IMR-90 (cell line): ENCODE data around the gene ITSN1. TPM values are rescaled to one million over a fixed set of nuclear protein-coding genes. Genes with fewer than 3 reads are reported as not detected.

Experiments
- ATAC-seq: fragments of 200-7000 bp; cut with Tn5 transposase; 2 replicates; pipeline ENCODE4 v1.9.1; 2020; ENCODE audit warnings: low read depth, mild to moderate bottlenecking, moderate library complexity
- BruUV-seq: library from RNA; stranded (reverse); fragments of 400-500 nt; replicated peaks from 2 replicates; lab custom pipeline; 2021; lab: Mats Ljungman, UMichigan
- CTCF ChIA-PET: fragments of 300-600 bp; formaldehyde crosslinking; extraction: SDS; loops from one replicate; lab custom pipeline; 2021; ENCODE audit warnings: antibody characterized with exemption; lab: Yijun Ruan, JAX
- POLR2A ChIA-PET: fragments of 300-600 bp; sonication (Branson Sonifier 250); formaldehyde crosslinking; loops from one replicate; lab custom pipeline; 2022; ENCODE audit warnings: antibody characterized with exemption; ENCODE audit not compliant: unreplicated experiment; lab: Charles Lee
- DNase-seq: peaks from one replicate; pipeline ENCODE4 v3.0.0; 2013
- H2AFZ ChIP-seq: replicated peaks from 2 replicates; pipeline ENCODE3; 2013; ENCODE audit warnings: low read length, mild to moderate bottlenecking; ENCODE audit not compliant: poor library complexity
- H2AK5ac ChIP-seq: 2 replicates; pipeline ENCODE4 v1.6.1; 2013; ENCODE audit warnings: low read depth, low read length, inconsistent platforms
- H2AK9ac ChIP-seq: replicated peaks from 2 replicates; pipeline ENCODE3; 2013; ENCODE audit warnings: mild to moderate bottlenecking, low read depth, low read length, moderate library complexity; ENCODE audit not compliant: poor library complexity
- H2BK120ac ChIP-seq: 2 replicates; pipeline ENCODE4 v1.6.1; 2013; ENCODE audit warnings: low read depth, low read length, inconsistent platforms
- H2BK15ac ChIP-seq: 3 replicates; pipeline ENCODE4 v1.6.1; 2013; ENCODE audit warnings: low read depth, low read length, inconsistent platforms
- H2BK20ac ChIP-seq: 2 replicates; pipeline ENCODE4 v1.6.1; 2013; ENCODE audit warnings: low read depth, mild to moderate bottlenecking, inconsistent platforms, low read length, moderate library complexity
- H2BK5ac ChIP-seq: 2 replicates; pipeline ENCODE4 v1.6.1; 2013; ENCODE audit warnings: mild to moderate bottlenecking, low read depth, low read length, inconsistent platforms; ENCODE audit not compliant: poor library complexity, severe bottlenecking
- H3K14ac ChIP-seq: replicated peaks from 2 replicates; pipeline ENCODE4 v1.6.1; 2013; ENCODE audit warnings: low read depth, low read length, inconsistent platforms
- H3K18ac ChIP-seq: 2 replicates; pipeline ENCODE4 v1.6.1; 2013; ENCODE audit warnings: low read depth, low read length, control low read depth
- H3K23ac ChIP-seq: 2 replicates; pipeline ENCODE4 v1.6.1; 2013; ENCODE audit warnings: low read depth, low read length, inconsistent platforms
- H3K27ac ChIP-seq: 2 replicates; pipeline ENCODE4 v1.5.1; 2013; ENCODE audit warnings: mild to moderate bottlenecking, control low read depth, low read length; ENCODE audit not compliant: insufficient read depth
- H3K27me3 ChIP-seq: 2 replicates; pipeline ENCODE4 v1.6.1; 2013; ENCODE audit warnings: low read length; ENCODE audit not compliant: control insufficient read depth, insufficient read depth
- H3K36me3 ChIP-seq: 2 replicates; pipeline ENCODE4 v1.6.1; 2013; ENCODE audit warnings: low read length, mixed read lengths; ENCODE audit not compliant: control insufficient read depth, insufficient read depth
- H3K4ac ChIP-seq: 2 replicates; pipeline ENCODE4 v1.6.1; 2013; ENCODE audit warnings: low read depth, low read length, inconsistent platforms
- H3K4me1 ChIP-seq: 2 replicates; pipeline ENCODE4 v1.6.1; 2013; ENCODE audit warnings: low read length, mixed read lengths; ENCODE audit not compliant: control insufficient read depth, insufficient read depth
- H3K4me2 ChIP-seq: 2 replicates; pipeline ENCODE4 v1.6.1; 2013; ENCODE audit warnings: low read depth, mild to moderate bottlenecking, control low read depth, low read length, moderate library complexity
- H3K4me3 ChIP-seq: 2 replicates; pipeline ENCODE4 v1.5.1; 2013; ENCODE audit warnings: low read depth, mild to moderate bottlenecking, control low read depth, low read length, moderate library complexity; ENCODE audit not compliant: insufficient read depth
- H3K56ac ChIP-seq: 2 replicates; pipeline ENCODE4 v1.6.1; 2013; ENCODE audit warnings: low read length, inconsistent platforms; ENCODE audit not compliant: insufficient read depth; ENCODE audit errors: extremely low read depth
- H3K79me1 ChIP-seq, 2 experiments: 2 replicates each; pipeline ENCODE4 v1.6.1; 2013; ENCODE audit warnings: low read length in 2 of 2, inconsistent platforms in 1 of 2, low read depth in 1 of 2
- H3K9ac ChIP-seq: 2 replicates; pipeline ENCODE4 v1.6.1; 2013; ENCODE audit warnings: low read depth, low read length, control low read depth
- H3K9me1 ChIP-seq: 2 replicates; pipeline ENCODE4 v1.6.1; 2013; ENCODE audit warnings: low read length, inconsistent platforms; ENCODE audit not compliant: insufficient read depth
- H3K9me3 ChIP-seq: 2 replicates; pipeline ENCODE4 v1.6.1; 2013; ENCODE audit warnings: low read length; ENCODE audit not compliant: control insufficient read depth, insufficient read depth
- H4K20me1 ChIP-seq: 2 replicates; pipeline ENCODE4 v1.6.1; 2013; ENCODE audit warnings: low read length, inconsistent platforms; ENCODE audit not compliant: insufficient read depth
- H4K5ac ChIP-seq: 2 replicates; pipeline ENCODE4 v1.6.1; 2013; ENCODE audit warnings: mild to moderate bottlenecking, low read depth, low read length, control low read depth
- H4K8ac ChIP-seq, 2 experiments: 2 replicates each; pipeline ENCODE4 v1.6.1; 2013; ENCODE audit warnings: low read depth in 2 of 2, low read length in 2 of 2, control low read depth in 1 of 2, inconsistent platforms in 1 of 2
- H4K91ac ChIP-seq: 2 replicates; pipeline ENCODE4 v1.6.1; 2013; ENCODE audit warnings: low read depth, low read length, inconsistent platforms; ENCODE audit not compliant: insufficient read depth
- CEBPB ChIP-seq: IDR thresholded peaks from 2 replicates; pipeline ENCODE4 v1.6.1; 2012; ENCODE audit warnings: low read depth, low read length, improper control_type of control experiment
- ELK1 ChIP-seq: fragments of 150-350 bp; IDR thresholded peaks from 2 replicates; pipeline ENCODE4 v1.6.1; 2016; ENCODE audit warnings: low read depth, mild to moderate bottlenecking, low read length, moderate library complexity, borderline replicate concordance
- FOS ChIP-seq: fragments of 150-350 bp; IDR thresholded peaks from 2 replicates; pipeline ENCODE4 v1.6.1; 2016; ENCODE audit warnings: low read depth, low read length
- MAFK ChIP-seq: IDR thresholded peaks from 2 replicates; pipeline ENCODE4 v1.6.1; 2012; ENCODE audit warnings: low read depth, low read length, improper control_type of control experiment
- RAD21 ChIP-seq: IDR thresholded peaks from 2 replicates; pipeline ENCODE4 v1.6.1; 2012; ENCODE audit warnings: low read length, improper control_type of control experiment
- RCOR1 ChIP-seq: IDR thresholded peaks from 2 replicates; pipeline ENCODE4 v1.6.1; 2012; ENCODE audit warnings: mild to moderate bottlenecking, low read length, improper control_type of control experiment; ENCODE audit not compliant: insufficient replicate concordance
- RFX5 ChIP-seq: IDR thresholded peaks from 2 replicates; pipeline ENCODE4 v1.8.0; 2012; ENCODE audit warnings: low read depth, mild to moderate bottlenecking, low read length, moderate library complexity
- SMC3 ChIP-seq: fragments of 150-350 bp; IDR thresholded peaks from 2 replicates; pipeline ENCODE4 v1.6.1; 2016; ENCODE audit warnings: low read depth, mild to moderate bottlenecking, antibody characterized with exemption, low read length, moderate library complexity
- WGBS, 2 experiments: methylation state at CpG; one replicate each; pipeline versions ENCODE4 v1.1.5 to v1.1.7; 2013; ENCODE audit warnings: missing lambda C conversion rate in 2 of 2; ENCODE audit not compliant: insufficient read length in 1 of 2; ENCODE audit errors: extremely low coverage in 2 of 2; 5-methylcytosine and 5-hydroxymethylcytosine counted together
- dilution Hi-C: fragments of 300-500 bp; cut with HindIII; formaldehyde crosslinking; loops from one replicate; pipeline ENCODE4 v1.14.3; 2018; ENCODE audit warnings: low sequenced_read_pairs; ENCODE audit not compliant: unreplicated experiment
- in situ Hi-C: fragments of 300-500 bp; cut with MboI; formaldehyde crosslinking; loops from 3 replicates; pipeline ENCODE4 v1.14.3; 2019; ENCODE audit warnings: low sequenced_read_pairs, inconsistent platforms, mixed read lengths
- intact Hi-C: fragments of 100-400 bp; cut with micrococcal nuclease; formaldehyde crosslinking; loops from 2 replicates; pipeline ENCODE4 v1.10.0; 2022
- polyA plus RNA-seq, 3 experiments: library from polyadenylated mRNA; depleted of rRNA; stranded (reverse); fragments of >200 nt; gene quantifications; 2 replicates each; pipeline ENCODE4 v1.2.3, GENCODE V29; 2012; ENCODE audit warnings: low replicate concordance in 1 of 3
- total RNA-seq: library from RNA; depleted of rRNA; stranded (reverse); fragments of >200 nt; gene quantifications from 2 replicates; pipeline ENCODE4 v1.2.3, GENCODE V29; 2012

Gene ITSN1
- total and polyA plus RNA-seq, 2 of the 4 experiments (the other 2 are of a cell fraction), result 45.4 to 62.0 TPM

- TF ChIP-seq ELK1 (no peak), RAD21 (no peak), SMC3 (no peak), RFX5 (no peak)
These were observed at the start of gene ITSN1 (continued) for GRCh38 chr21:33642027-33642895.

- Histone ChIP-seq H3K79me1 (no peaks in the 10 kb centered on the region; a peak in 1 of 4 replicates), H2BK20ac (no peak overlapping the region), H3K23ac (no peak overlapping the region), H4K20me1 (no peaks in the 10 kb centered on the region; the same call in 1 of the 2 replicates), H3K27ac (no peak overlapping the region), H3K27me3 (no peaks in the 10 kb centered on the region), H2AK9ac (no peak overlapping the region), H2AFZ (no peak overlapping the region), H2BK5ac (no peak overlapping the region), H3K18ac (no peak overlapping the region), H2BK120ac (no peak overlapping the region), H3K4me3 (no peak overlapping the region), H3K4me2 (no peak overlapping the region), H4K8ac (no peak overlapping the region), H3K56ac (no peak overlapping the region), H3K4ac (no peak overlapping the region), H3K9me1 (no peaks in the 10 kb centered on the region), H3K4me1 (no peaks in the 10 kb centered on the region), H4K5ac (no peak overlapping the region), H2AK5ac (no peak overlapping the region), H4K91ac (no peak overlapping the region), H3K36me3 (peaks cover 34% of the 10 kb centered on the region), H3K9ac (no peak overlapping the region), H2BK15ac (no peak overlapping the region), H3K9me3 (no peaks in the 10 kb centered on the region), H3K14ac (no peak overlapping the region)
- ATAC-seq, result no peak
- in situ Hi-C loops (no loop called here), intact Hi-C loops (no loop called here), dilution Hi-C loops (no loop called here)
- BruUV-seq, result no TSS peak
- ChIA-PET CTCF (no interaction called here), POLR2A (no interaction called here)
- DNase-seq, result no peak
- WGBS, 2 experiments, result no CpG with 5 or more reads among the region's 1 CpG
- TF ChIP-seq ELK1 (no peak), CEBPB (no peak), RCOR1 (no peak), FOS (no peak), MAFK (no peak), SMC3 (no peak)
These were observed 44.2 kb upstream of the ITSN1 start for GRCh38 chr21:33598051-33598450.
